22Rv1 (cell line): ENCODE results near the gene NEU2.

Source experiments
- H3K27ac ChIP-seq: fragments of 450-650 bp; 2 replicates; pipeline ENCODE4 v1.5.1; 2017
- ZFX ChIP-seq: fragments of 450-650 bp; IDR thresholded peaks from 2 replicates; pipeline ENCODE4 v1.6.1; 2017; ENCODE audit warnings: antibody characterized with exemption, borderline replicate concordance
- TF ChIP-seq, protein P1 (sequence below): fragments of 450-650 bp; IDR thresholded peaks from 2 replicates; pipeline ENCODE4 v1.5.1; 2017; ENCODE audit warnings: mild to moderate bottlenecking

Gene NEU2

DNA sequence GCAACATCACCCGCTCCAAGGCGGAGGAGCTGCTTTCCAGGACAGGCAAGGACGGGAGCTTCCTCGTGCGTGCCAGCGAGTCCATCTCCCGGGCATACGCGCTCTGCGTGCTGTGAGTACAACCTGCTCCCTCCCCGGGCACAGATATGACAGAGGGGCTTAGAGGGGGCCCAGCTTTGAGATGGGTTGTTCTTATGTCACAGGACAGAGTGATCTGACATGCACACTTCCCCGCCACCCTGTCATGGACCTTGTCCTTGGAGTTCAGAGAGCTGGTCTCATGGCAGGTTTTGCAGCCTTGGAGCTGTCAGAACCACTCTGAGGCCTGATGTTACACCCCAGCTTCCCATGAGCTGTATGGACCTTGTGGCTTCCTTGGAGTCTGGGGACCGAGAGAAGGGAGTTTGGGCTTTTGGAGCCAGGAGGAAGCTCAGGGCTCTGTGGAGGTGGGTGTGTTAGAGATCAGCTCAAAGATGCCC, 28.1 kb downstream of the NEU2 start:
- no peak overlapping the region for H3K27ac ChIP-seq
- TF ChIP-seq ZFX, result no peak

DNA sequence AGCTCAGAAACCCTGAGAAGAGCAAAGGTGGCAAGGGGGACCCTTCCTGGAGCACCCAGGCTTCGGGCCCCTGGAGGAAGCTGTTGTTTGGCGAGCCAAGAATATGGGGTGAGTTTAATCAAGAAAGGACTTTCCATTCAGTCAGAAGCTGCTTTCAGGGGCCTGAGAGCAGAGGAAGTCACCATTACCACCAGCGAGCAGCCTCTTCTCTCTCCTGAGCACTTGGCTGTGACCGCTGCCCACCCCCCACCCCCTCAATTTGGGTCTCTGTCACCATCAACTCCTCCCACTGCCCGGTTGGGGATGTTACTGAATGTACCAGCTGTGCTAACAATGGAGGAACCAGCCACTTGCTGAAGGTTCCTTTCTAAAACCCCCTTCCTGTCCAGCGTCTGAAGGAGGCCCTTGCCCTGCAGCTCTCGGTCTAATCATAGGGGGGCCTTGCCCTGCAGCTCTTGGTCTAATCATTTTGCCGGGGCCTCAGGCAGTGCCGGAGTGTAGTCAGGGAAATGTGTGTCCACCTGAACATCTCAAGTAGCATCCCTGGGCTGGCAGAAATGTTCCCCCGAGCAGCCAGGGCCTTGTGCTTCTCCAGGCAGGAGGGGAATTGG, 28.6 kb downstream of the NEU2 start:
- TF ChIP-seq ZFX, result no peak
- TF ChIP-seq, protein P1, sequence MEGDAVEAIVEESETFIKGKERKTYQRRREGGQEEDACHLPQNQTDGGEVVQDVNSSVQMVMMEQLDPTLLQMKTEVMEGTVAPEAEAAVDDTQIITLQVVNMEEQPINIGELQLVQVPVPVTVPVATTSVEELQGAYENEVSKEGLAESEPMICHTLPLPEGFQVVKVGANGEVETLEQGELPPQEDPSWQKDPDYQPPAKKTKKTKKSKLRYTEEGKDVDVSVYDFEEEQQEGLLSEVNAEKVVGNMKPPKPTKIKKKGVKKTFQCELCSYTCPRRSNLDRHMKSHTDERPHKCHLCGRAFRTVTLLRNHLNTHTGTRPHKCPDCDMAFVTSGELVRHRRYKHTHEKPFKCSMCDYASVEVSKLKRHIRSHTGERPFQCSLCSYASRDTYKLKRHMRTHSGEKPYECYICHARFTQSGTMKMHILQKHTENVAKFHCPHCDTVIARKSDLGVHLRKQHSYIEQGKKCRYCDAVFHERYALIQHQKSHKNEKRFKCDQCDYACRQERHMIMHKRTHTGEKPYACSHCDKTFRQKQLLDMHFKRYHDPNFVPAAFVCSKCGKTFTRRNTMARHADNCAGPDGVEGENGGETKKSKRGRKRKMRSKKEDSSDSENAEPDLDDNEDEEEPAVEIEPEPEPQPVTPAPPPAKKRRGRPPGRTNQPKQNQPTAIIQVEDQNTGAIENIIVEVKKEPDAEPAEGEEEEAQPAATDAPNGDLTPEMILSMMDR, result no peak
- H3K27ac ChIP-seq, result no peak overlapping the region

DNA sequence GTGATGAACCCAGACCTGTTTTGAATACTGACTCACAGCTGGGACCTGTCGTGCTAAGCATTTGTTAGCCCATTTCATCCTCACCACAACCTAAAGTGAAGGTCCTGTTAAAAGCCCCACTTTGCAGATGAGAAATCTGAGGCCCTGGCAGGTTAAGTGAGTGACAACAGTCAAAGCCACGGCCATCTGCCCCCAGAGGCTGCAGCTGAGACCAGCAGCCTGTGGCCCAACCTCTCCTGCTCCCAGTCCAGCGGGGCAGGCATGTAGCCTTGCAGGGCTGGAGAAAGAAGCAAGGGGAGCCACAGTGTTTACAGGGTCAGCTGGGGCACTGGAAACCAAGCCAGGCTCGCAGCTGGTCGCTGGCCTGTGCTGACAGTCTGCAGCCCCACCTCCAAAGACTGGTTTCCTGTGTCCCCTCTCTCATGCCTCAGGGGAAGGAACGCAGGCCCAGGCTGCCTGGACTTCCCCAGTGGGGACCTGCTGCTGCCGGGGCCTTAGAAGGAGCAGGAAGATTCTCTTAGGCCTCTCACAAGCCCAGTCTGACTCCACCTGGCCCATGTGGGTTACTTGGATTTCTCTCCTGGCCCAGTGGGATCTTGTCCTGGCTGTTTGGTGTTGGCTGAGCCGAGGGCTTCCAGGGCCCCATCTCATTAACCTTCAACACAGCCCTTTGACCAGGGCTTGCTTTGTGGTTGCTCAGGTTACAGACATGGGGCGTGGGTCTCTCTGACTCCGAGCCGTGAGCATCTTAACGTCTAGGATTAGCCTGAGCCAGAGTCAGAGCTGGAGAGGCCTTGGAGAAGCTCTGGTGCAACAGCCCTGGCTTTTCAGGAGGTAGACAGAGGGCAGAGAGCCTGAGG, 29.3 kb downstream of the NEU2 start:
- no peak overlapping the region for H3K27ac ChIP-seq
- no peak for TF ChIP-seq ZFX
- TF ChIP-seq, protein P1, result no peak

DNA sequence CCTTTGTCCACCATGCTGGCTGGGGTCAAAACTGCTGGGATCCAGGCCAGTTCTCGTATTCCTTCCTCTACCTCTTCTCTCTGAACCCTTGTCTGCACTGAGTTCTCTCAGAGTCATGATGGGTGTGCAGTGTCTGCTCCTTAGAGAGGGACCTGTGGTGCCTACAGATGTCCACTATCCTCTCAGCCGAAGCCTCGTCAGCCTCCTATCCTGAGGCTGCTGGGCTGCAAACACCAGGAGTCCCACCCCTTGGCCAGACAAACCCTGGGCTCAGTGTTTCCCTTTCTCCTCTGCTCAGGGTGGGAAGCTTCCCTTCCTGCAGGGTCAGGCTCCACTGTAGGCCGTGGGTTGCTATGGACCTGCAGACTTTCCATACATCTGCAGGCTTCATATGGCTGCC, 30.0 kb downstream of the NEU2 start:
- TF ChIP-seq, protein P1, result no peak
- TF ChIP-seq ZFX, result no peak
- no peak overlapping the region for H3K27ac ChIP-seq

DNA sequence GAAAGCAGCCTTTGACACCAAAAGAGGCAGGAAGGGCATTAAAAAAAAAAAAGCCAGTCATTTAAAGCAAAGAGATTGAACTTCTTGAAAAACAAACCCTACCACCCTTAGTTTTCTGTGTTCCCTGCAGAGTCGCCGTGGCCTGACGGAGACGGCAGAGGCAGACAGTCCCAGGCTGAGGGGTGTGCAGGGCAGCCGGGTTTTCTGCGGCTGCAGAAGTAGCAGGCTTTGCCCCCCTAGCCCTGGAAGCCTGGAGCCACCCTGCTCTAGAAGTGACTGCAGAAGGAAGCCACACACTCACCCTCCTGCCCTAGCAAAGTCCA, 30.4 kb downstream of the NEU2 start:
- H3K27ac ChIP-seq, result no peak overlapping the region

DNA sequence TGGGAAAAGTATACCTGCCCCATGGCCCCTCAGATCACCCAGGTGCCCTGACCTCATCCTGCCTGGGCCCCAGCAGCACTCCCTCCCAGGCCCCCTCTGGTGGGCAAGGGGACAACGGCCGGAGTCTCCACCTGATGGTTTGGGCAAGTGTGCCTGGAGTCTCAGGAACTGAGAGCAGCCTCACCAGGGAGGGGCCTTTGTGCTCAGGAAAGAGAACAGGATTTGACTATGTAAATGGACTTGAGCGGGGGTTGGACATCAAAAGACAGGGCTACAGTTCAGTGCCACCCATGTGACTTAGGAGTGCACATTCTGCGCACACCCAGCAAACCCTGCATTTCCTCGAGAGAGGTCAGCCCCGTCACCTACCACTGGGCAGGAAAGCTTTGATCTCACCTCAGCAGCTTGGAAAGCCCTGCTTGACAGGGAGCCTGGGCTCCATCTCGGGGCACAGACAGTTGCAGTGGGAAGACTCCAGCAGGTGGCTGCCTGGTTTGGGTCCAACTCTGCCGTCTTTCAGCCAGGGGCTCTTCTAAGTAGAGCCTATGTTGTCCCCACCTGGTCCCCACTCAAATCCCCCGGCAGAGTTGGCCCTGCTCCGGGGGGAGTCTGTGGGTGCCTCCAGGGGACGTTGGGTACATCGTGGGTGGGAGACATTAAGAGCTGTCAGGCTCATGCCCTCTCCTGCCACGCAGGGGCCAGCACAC, 30.9 kb downstream of the NEU2 start:
- H3K27ac ChIP-seq, result no peak overlapping the region
- no peak for TF ChIP-seq ZFX
- TF ChIP-seq, protein P1, result no peak

More for the DNA sequence above, 30.4 kb downstream of the NEU2 start:
- TF ChIP-seq, protein P1, result no peak
- TF ChIP-seq ZFX, result no peak

DNA sequence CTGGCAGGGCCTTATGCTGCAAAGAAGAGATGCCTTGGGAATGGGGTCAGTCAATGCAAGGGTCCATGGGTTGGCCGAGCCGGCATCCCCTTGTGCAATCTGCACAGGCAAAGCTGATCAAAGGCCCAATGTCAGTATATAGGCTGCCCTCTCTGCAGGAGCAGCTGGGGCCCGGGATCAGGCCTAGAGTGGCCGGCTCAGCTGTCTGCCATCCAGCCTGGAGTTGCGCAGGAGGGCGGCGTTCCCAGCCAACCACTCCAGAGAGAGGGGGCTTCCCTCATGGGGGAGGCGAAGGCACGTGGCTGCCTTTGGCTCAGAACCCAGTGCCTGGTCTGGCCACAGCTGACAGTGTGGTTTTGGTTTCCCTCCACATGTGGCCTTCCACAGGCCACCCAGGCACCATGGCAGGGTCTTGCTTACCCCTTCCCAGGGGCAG, 31.5 kb downstream of the NEU2 start:
- no peak overlapping the region for H3K27ac ChIP-seq
- TF ChIP-seq, protein P1, result no peak
- no peak for TF ChIP-seq ZFX
